K562 (cell line): ENCODE measurements around the gene TBCC. TPM values are rescaled to one million over a fixed set of nuclear protein-coding genes. Genes with fewer than 3 reads are reported as not detected.
A peak's percentile ranks its signal among the peaks of the same experiment; 100 is the strongest.

Source experiments
- CHCHD3 ChIP-seq: fragments of 250-450 bp; sonication (Bioruptor Pico); IDR thresholded peaks from 2 replicates; pipeline ENCODE4 v2.1.2; 2022; ENCODE audit warnings: mild to moderate bottlenecking
- CREM ChIP-seq: IDR thresholded peaks from 2 replicates; pipeline ENCODE4 v1.6.1; 2014; ENCODE audit warnings: antibody characterized with exemption, low read depth
- CSDE1 ChIP-seq, 2 experiments: fragments of 450-650 bp; IDR thresholded peaks; 2 replicates each; pipeline ENCODE4 v1.6.1; 2016; ENCODE audit warnings: mild to moderate bottlenecking in 1 of 2
- DPF2 ChIP-seq: fragments of 450-650 bp; IDR thresholded peaks from 2 replicates; pipeline ENCODE4 v1.6.1; 2016
- EP300 ChIP-seq: IDR thresholded peaks from 2 replicates; pipeline ENCODE4 v1.6.1; 2012; ENCODE audit warnings: low read length, improper control_type of control experiment
- ERF ChIP-seq: fragments of 450-650 bp; formaldehyde crosslinking; IDR thresholded peaks from 2 replicates; pipeline ENCODE4 v1.4.0; 2020; ENCODE audit warnings: mild to moderate bottlenecking, mixed read lengths
- ESRRA ChIP-seq: fragments of 450-650 bp; IDR thresholded peaks from 2 replicates; pipeline ENCODE4 v1.6.1; 2014; ENCODE audit warnings: low read depth, mild to moderate bottlenecking, moderate library complexity, borderline replicate concordance
- ETV5 ChIP-seq: sonication (generic); formaldehyde crosslinking; IDR thresholded peaks from 2 replicates; pipeline ENCODE4 v1.4.0; 2020; ENCODE audit warnings: low read depth, mild to moderate bottlenecking, missing genetic modification reagents
- GATAD2B ChIP-seq: fragments of 450-650 bp; IDR thresholded peaks from 2 replicates; pipeline ENCODE4 v1.6.1; 2017; ENCODE audit warnings: mild to moderate bottlenecking, borderline replicate concordance
- HDAC8 ChIP-seq: fragments of 450-650 bp; IDR thresholded peaks from 2 replicates; pipeline ENCODE4 v1.6.1; 2016; ENCODE audit warnings: mild to moderate bottlenecking, missing genetic modification characterization, moderate library complexity, missing compliant biosample characterization
- KLF6 ChIP-seq: fragments of 250-450 bp; sonication (Bioruptor Pico); IDR thresholded peaks from 2 replicates; pipeline ENCODE4 v1.4.0; 2020; ENCODE audit warnings: mild to moderate bottlenecking, moderate library complexity, borderline replicate concordance
- LCOR ChIP-seq: sonication (generic); formaldehyde crosslinking; IDR thresholded peaks from 2 replicates; pipeline ENCODE4 v1.8.0; 2022; ENCODE audit warnings: mild to moderate bottlenecking, missing genetic modification reagents
- MLX ChIP-seq, 2 experiments: fragments of 450-650 bp in 1 of 2; sonication (generic) in 1 of 2; formaldehyde crosslinking; conservative IDR thresholded peaks; 2 replicates each; pipeline versions ENCODE4 v1.4.0 to v1.8.1; 2020 to 2022; ENCODE audit warnings: mild to moderate bottlenecking in 1 of 2, missing genetic modification reagents in 1 of 2
- SP1 ChIP-seq: sonication (generic); formaldehyde crosslinking; IDR thresholded peaks from 2 replicates; pipeline ENCODE4 v1.8.1; 2022; ENCODE audit warnings: mild to moderate bottlenecking, missing genetic modification reagents
- ZFPM2 ChIP-seq: fragments of 250-450 bp; sonication (Bioruptor Pico); IDR thresholded peaks from 2 replicates; pipeline ENCODE4 v1.5.1; 2022; ENCODE audit warnings: mild to moderate bottlenecking
- ZNF77 ChIP-seq: fragments of 250-450 bp; sonication (Bioruptor Pico); IDR thresholded peaks from 2 replicates; pipeline ENCODE4 v1.5.0; 2020
- ZNF830 ChIP-seq: fragments of 250-450 bp; sonication (Bioruptor Pico); IDR thresholded peaks from 2 replicates; pipeline ENCODE4 v1.5.0; 2021; ENCODE audit warnings: mild to moderate bottlenecking
- polyA plus RNA-seq, 8 experiments: library from polyadenylated mRNA; depleted of rRNA in 4 of 8; stranded (reverse) in 5 of 8; unstranded in 3 of 8; fragments of >200 nt; fragmentation: Nextera tagmentation in 2 of 8; fragmentation: Illumina TruSeq in 1 of 8; extraction: Ambion mirVana in 2 of 8; extraction: Trizol in 1 of 8; gene quantifications; 2 replicates each; pipeline versions ENCODE4 v1.2.1 to v1.2.3, GENCODE V29; 2011 to 2014; ENCODE audit warnings: inconsistent platforms in 1 of 8, missing spikeins in 1 of 8
- total RNA-seq, 7 experiments: library from RNA; depleted of rRNA in 6 of 7; stranded (reverse); fragments of >200 nt in 6 of 7; fragmentation: Illumina TruSeq in 2 of 7; extraction: Trizol in 2 of 7; gene quantifications; 2 replicates each; pipeline versions ENCODE4 v1.2.1 to v1.2.3, GENCODE V29; 2011 to 2021; ENCODE audit warnings: low replicate concordance in 1 of 7
- TF ChIP-seq, protein P1 (sequence below): fragments of 450-650 bp; IDR thresholded peaks from 2 replicates; pipeline ENCODE4 v1.6.1; 2018; ENCODE audit not compliant: partially characterized antibody
- TF ChIP-seq, protein P2 (sequence below): sonication (generic); formaldehyde crosslinking; IDR thresholded peaks from 2 replicates; pipeline ENCODE4 v1.8.1; 2023; ENCODE audit warnings: mild to moderate bottlenecking, missing genetic modification reagents
- TF ChIP-seq, protein P3 (sequence below): IDR thresholded peaks from 2 replicates; pipeline ENCODE4 v1.6.1; 2011; ENCODE audit warnings: borderline replicate concordance, low read depth, mild to moderate bottlenecking, moderate library complexity, low read length; ENCODE audit not compliant: insufficient read depth, poor library complexity, severe bottlenecking

Gene TBCC
- total and polyA plus RNA-seq, 9 of the 15 experiments (the other 6 are each of a cell fraction or from before 2014, with no cell fraction given), result 2.8 to 34.1 (median 23.3) TPM

DNA sequence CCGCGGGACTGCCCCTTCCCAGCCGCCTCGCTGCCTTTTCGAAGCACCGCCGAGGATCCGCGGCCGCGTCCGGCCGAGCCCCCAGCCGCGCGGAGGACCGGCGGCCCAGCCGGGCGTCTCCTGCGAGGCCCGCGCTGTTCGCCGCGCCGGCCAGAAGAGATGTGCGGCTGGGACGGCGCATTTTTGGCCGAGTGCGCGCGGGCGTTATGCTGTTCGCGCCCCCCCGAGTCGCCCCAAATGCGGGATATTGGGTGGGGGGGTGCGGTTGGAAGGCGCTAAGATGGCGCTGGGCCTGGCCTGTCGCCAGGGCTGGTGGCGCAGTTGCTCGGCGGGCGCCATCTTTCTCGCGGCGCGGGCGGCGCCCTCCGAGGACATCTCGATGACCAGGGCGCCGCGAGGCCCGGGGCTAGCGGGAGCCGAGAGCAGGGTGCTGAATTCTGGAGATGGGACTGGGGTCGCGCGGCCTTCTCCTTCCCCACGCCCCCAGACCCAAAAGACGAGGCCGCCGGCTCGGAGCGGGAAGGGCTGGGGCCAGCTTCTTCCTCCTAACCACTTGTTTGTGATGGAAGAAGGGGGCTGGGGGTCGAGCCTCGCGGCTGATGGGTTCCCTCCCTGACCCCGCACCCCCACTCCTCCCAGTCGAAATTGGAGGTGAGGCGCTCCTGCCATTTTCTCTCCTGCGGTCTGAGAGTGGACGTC lies 37.4 kb upstream of the TBCC start (continued):
- peak; percentile 96; the same call in 1 of the 2 replicates for TF ChIP-seq ERF (CRISPR knock-in tag)
- TF ChIP-seq CREM, result peak; percentile 41; the same call in 1 of the 2 replicates
- peak; percentile 70 for TF ChIP-seq ETV5 (CRISPR knock-in tag)
- TF ChIP-seq DPF2, result peak; percentile 31; the same call in 1 of the 2 replicates
- TF ChIP-seq GATAD2B, result peak; percentile 82
- TF ChIP-seq ZFPM2, result 0 out of 2 replicates have a peak, but pooled peaks have one; percentile 15
- peak; percentile 74 for TF ChIP-seq SP1 (CRISPR knock-in tag)
- TF ChIP-seq ZNF830 (CRISPR knock-in tag), result peak; percentile 92
- 0 out of 2 replicates have a peak, but pooled peaks have one; percentile 58 for TF ChIP-seq CHCHD3 (CRISPR knock-in tag)
- peak; percentile 62; the same call in 1 of the 2 replicates for TF ChIP-seq ESRRA
- peak; percentile 46; the same call in 1 of the 2 replicates for TF ChIP-seq LCOR (CRISPR knock-in tag)
- TF ChIP-seq CSDE1 (IDR thresholded peaks at IDR 0.05), result peak in 1 of 2 experiments; percentile 18; a peak in 1 of 4 replicates
- TF ChIP-seq, protein P1, sequence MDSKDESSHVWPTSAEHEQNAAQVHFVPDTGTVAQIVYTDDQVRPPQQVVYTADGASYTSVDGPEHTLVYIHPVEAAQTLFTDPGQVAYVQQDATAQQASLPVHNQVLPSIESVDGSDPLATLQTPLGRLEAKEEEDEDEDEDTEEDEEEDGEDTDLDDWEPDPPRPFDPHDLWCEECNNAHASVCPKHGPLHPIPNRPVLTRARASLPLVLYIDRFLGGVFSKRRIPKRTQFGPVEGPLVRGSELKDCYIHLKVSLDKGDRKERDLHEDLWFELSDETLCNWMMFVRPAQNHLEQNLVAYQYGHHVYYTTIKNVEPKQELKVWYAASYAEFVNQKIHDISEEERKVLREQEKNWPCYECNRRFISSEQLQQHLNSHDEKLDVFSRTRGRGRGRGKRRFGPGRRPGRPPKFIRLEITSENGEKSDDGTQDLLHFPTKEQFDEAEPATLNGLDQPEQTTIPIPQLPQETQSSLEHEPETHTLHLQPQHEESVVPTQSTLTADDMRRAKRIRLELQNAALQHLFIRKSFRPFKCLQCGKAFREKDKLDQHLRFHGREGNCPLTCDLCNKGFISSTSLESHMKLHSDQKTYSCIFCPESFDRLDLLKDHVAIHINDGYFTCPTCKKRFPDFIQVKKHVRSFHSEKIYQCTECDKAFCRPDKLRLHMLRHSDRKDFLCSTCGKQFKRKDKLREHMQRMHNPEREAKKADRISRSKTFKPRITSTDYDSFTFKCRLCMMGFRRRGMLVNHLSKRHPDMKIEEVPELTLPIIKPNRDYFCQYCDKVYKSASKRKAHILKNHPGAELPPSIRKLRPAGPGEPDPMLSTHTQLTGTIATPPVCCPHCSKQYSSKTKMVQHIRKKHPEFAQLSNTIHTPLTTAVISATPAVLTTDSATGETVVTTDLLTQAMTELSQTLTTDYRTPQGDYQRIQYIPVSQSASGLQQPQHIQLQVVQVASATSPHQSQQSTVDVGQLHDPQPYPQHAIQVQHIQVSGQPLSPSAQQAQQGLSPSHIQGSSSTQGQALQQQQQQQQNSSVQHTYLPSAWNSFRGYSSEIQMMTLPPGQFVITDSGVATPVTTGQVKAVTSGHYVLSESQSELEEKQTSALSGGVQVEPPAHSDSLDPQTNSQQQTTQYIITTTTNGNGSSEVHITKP, result peak; percentile 5
- TF ChIP-seq, protein P2, sequence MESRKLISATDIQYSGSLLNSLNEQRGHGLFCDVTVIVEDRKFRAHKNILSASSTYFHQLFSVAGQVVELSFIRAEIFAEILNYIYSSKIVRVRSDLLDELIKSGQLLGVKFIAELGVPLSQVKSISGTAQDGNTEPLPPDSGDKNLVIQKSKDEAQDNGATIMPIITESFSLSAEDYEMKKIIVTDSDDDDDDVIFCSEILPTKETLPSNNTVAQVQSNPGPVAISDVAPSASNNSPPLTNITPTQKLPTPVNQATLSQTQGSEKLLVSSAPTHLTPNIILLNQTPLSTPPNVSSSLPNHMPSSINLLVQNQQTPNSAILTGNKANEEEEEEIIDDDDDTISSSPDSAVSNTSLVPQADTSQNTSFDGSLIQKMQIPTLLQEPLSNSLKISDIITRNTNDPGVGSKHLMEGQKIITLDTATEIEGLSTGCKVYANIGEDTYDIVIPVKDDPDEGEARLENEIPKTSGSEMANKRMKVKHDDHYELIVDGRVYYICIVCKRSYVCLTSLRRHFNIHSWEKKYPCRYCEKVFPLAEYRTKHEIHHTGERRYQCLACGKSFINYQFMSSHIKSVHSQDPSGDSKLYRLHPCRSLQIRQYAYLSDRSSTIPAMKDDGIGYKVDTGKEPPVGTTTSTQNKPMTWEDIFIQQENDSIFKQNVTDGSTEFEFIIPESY, result peak; percentile 75
- TF ChIP-seq ZNF77 (CRISPR knock-in tag), result no peak
- TF ChIP-seq, protein P3, sequence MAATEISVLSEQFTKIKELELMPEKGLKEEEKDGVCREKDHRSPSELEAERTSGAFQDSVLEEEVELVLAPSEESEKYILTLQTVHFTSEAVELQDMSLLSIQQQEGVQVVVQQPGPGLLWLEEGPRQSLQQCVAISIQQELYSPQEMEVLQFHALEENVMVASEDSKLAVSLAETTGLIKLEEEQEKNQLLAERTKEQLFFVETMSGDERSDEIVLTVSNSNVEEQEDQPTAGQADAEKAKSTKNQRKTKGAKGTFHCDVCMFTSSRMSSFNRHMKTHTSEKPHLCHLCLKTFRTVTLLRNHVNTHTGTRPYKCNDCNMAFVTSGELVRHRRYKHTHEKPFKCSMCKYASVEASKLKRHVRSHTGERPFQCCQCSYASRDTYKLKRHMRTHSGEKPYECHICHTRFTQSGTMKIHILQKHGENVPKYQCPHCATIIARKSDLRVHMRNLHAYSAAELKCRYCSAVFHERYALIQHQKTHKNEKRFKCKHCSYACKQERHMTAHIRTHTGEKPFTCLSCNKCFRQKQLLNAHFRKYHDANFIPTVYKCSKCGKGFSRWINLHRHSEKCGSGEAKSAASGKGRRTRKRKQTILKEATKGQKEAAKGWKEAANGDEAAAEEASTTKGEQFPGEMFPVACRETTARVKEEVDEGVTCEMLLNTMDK, result peak; percentile 26
- TF ChIP-seq EP300, result no peak
- TF ChIP-seq KLF6 (CRISPR knock-in tag), result peak; percentile 99
- TF ChIP-seq HDAC8 (tag), result peak; percentile 80
- peak; percentile 48 to 73; a peak in 1 of 4 replicates for TF ChIP-seq MLX (CRISPR knock-in tag; conservative IDR thresholded peaks at IDR 0.05)
